ENCODE results near the gene SPRED2.
"Not testable (repeated sequence)": the region's sequence is repeated elsewhere in the genome, so short reads cannot be mapped to it uniquely, and the experiment has no call there.

Gene SPRED2

DNA sequence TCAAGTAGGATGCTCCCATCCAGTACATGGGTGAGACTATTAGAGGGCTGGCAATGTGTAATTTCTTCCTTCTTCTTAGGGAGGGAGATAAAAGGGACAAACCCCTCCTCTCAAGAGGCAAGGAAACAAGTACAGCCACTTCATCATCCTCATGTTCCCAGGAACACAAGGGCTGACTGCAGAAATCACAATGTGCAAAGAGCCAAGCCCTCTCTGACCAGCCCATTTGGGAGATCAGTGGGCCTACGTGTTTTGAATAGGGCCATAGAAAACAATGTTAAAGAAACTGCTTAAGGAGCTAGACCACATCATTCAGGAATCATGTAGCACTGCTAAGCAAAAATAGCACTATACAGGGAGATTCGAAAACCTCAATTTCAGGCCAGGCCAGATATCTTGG lies 107.3 kb downstream of the SPRED2 start:
- Mint-ChIP-seq H3K36me3 (ENCODE audit: low read depth) (peaks cover 2% of the 10 kb centered on the region), H3K4me3 (no peak overlapping the region), H3K27me3 (ENCODE audit: low read depth) (no peaks in the 10 kb centered on the region), H3K4me1 (ENCODE audit: low read depth) (peaks cover 4% of the 10 kb centered on the region), H3K27ac (no peak overlapping the region), H3K9me3 (no peaks in the 10 kb centered on the region)

DNA sequence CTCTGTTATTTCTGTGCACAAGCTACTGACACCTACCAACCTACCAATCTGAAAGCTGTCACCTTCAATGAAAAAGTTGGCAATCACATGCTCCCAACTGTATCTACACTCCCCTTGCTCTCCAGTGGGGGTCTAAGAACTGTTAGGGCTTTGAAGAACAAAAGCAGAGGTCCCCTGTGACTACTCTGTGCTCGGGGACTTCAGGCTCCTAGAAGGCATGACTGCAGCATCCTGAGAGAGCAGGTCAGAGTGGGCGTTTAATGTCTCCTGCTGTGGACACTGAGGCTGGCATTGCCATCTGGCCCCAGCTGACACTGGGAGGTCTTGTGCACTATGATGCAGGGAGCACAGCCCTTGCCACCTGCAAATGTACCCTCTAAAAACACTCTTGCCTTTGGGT lies 111.5 kb downstream of the SPRED2 start:
- H3K4me3 Mint-ChIP-seq: no peak overlapping the region
- H3K36me3 Mint-ChIP-seq (ENCODE audit: low read depth): peaks cover 2% of the 10 kb centered on the region
- no peak overlapping the region for H3K27ac Mint-ChIP-seq
- no peaks in the 10 kb centered on the region for H3K9me3 Mint-ChIP-seq
- no peaks in the 10 kb centered on the region for H3K27me3 Mint-ChIP-seq (ENCODE audit: low read depth)
- peaks cover 6% of the 10 kb centered on the region for H3K4me1 Mint-ChIP-seq (ENCODE audit: low read depth)

DNA sequence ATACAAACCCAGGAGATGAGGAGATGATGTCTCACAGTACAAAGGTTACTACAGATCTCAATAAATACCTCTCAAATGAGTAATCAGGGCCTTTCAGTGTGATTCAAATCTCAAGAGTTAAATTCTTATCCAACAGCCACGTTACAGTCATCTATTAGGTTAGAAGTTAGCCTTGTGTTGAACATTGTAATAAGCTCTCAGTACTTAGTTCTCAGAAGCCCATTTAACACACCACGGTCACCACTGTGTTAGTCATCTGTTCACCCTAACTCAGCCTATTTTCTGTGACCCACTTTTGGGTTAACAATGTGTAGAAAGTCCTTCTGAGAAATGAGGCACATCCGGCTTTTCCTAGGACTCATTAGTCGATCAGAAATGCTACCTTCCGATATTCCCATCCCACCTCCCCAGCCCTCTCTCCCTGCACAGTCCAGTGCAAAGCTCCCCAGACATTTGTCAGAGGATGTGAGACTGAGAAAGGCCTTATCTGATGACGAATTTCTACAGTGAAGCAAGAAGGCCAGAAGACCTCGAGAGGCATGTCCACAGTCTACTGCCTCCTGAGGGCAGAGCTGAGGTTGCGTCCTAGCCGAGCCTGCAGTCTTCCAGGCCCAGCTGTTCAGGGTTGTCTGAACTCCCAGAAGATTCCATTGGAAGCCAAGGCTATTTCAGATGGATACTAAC lies 112.2 kb downstream of the SPRED2 start:
- Mint-ChIP-seq H3K27me3 (ENCODE audit: low read depth) (no peaks in the 10 kb centered on the region), H3K27ac (peak overlapping the region; percentile 9), H3K9me3 (no peaks in the 10 kb centered on the region), H3K36me3 (ENCODE audit: low read depth) (peaks cover 1% of the 10 kb centered on the region), H3K4me1 (ENCODE audit: low read depth) (peaks cover 6% of the 10 kb centered on the region), H3K4me3 (no peak overlapping the region)

DNA sequence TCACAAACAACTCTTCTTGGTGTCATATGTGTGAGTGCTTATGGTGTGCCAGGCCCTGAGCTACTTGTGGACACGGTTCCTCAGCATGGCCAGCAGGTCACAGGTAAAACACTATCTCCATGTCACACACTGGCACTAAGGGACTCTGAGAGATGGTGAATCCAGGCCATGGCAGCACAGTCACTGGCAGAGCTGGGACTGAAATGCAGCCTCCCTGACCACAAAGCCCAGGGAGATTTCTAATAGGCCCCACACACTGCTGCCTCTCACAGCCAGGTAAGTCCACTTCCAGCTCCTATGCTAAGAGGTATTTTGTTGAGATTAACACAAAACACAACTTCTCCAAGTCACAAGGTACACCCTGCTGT lies 112.7 kb downstream of the SPRED2 start:
- H3K4me1 Mint-ChIP-seq (ENCODE audit: low read depth): peaks cover 6% of the 10 kb centered on the region
- H3K4me3 Mint-ChIP-seq: no peak overlapping the region
- no peaks in the 10 kb centered on the region for H3K9me3 Mint-ChIP-seq
- H3K27ac Mint-ChIP-seq: no peak overlapping the region
- no peaks in the 10 kb centered on the region for H3K36me3 Mint-ChIP-seq (ENCODE audit: low read depth)
- H3K27me3 Mint-ChIP-seq (ENCODE audit: low read depth): no peaks in the 10 kb centered on the region

DNA sequence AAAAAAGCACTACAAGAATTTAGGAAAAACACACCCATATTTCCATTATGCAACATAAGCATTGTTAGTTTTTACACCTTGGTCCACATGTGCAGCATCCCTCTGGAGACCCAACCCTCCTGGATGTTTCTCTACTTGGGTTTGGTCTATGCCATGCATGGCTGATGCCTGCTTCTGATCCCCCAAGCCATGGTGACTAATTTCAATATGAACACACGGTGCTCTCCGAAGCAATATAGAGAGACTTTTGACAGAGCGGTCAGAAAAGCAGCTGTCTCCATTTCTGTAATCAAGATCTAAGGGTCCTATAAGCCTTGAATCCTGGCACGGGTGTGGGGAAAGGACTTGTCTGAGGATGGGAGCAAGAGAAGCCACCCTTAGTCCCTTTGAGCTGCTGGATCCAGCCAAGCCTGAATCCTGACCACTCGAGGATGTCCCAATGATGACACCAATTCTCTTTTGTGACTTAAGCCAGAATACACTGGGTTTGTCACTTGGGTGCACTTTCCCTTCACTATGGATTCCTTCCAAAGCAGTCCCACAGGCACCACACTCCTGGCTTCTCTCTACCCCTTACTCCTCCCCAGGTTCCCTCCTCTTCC lies 113.2 kb downstream of the SPRED2 start:
- Mint-ChIP-seq H3K4me1 (ENCODE audit: low read depth) (peaks cover 6% of the 10 kb centered on the region), H3K27me3 (ENCODE audit: low read depth) (no peaks in the 10 kb centered on the region), H3K9me3 (no peaks in the 10 kb centered on the region), H3K4me3 (no peak overlapping the region), H3K27ac (no peak overlapping the region), H3K36me3 (ENCODE audit: low read depth) (peaks cover 2% of the 10 kb centered on the region)

DNA sequence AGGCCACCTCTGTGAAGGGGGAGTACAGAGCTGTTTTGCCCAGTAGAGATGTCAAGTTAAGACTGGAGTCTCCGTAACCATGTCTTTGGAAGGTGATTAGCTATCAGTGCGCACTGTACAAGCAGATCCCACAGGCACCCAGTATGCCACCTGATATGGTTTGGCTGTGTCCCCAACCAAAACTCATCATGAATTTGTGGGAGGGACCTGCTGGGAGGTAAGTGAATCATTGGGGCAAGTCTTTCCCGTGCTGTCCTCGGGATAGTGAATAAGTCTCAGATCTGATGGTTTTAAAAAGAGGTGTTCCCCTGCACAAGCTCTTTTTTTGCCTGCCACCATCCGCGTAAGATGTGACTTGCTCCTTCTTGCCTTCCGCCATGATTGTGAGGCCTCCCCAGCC lies 114.6 kb downstream of the SPRED2 start:
- peaks cover 10% of the 10 kb centered on the region for H3K4me1 Mint-ChIP-seq (ENCODE audit: low read depth)
- no peak overlapping the region for H3K4me3 Mint-ChIP-seq
- no peaks in the 10 kb centered on the region for H3K27me3 Mint-ChIP-seq (ENCODE audit: low read depth)
- H3K27ac Mint-ChIP-seq: no peak overlapping the region
- no peaks in the 10 kb centered on the region for H3K9me3 Mint-ChIP-seq
- peaks cover 6% of the 10 kb centered on the region for H3K36me3 Mint-ChIP-seq (ENCODE audit: low read depth)

DNA sequence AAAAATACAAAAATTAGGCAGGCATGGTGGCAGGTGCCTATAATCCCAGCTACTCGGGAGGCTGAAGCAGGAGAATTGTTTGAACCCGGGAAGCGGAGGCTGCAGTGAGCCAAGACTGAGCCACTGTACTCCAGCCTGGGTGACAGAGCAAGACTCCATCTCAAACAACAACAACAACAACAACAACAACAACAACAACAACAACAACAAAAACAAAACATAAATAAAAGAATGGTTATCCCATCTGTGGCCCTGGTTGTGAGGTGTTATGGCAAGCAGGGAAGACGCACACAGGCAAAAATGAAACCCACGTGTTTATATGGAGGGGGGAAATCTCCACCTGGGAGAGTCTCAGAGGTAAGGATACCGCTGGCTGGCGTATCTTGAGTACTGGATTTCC lies 115.0 kb downstream of the SPRED2 start:
- not testable (repeated sequence) for H3K27ac Mint-ChIP-seq; H3K27me3 Mint-ChIP-seq (ENCODE audit: low read depth); H3K36me3 Mint-ChIP-seq (ENCODE audit: low read depth); H3K4me3 Mint-ChIP-seq; H3K9me3 Mint-ChIP-seq
- H3K4me1 Mint-ChIP-seq (ENCODE audit: low read depth): peaks cover 10% of the 10 kb centered on the region

DNA sequence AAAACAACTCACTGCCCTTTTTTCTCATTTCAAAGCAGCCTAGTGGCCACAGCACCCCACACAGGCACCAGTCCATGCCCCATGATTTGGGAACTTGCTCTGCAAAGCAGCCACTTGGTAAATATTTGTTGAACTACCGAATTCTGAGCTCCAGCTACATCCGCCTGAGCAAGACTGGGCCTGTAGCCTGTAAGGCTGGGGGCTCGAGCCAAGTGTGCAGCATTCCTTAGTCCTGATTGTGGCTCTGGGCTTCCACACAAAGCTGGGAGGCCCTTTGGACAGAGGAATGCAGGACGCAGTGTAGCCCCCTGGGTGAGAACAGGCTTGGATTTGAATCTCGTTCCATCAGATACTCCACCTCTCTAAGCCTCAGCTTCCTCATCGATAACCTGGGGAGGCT lies 116.3 kb downstream of the SPRED2 start:
- Mint-ChIP-seq H3K36me3 (ENCODE audit: low read depth) (peaks cover 7% of the 10 kb centered on the region), H3K4me3 (no peak overlapping the region), H3K4me1 (ENCODE audit: low read depth) (peaks cover 10% of the 10 kb centered on the region), H3K27me3 (ENCODE audit: low read depth) (no peaks in the 10 kb centered on the region), H3K27ac (no peak overlapping the region), H3K9me3 (no peaks in the 10 kb centered on the region)

DNA sequence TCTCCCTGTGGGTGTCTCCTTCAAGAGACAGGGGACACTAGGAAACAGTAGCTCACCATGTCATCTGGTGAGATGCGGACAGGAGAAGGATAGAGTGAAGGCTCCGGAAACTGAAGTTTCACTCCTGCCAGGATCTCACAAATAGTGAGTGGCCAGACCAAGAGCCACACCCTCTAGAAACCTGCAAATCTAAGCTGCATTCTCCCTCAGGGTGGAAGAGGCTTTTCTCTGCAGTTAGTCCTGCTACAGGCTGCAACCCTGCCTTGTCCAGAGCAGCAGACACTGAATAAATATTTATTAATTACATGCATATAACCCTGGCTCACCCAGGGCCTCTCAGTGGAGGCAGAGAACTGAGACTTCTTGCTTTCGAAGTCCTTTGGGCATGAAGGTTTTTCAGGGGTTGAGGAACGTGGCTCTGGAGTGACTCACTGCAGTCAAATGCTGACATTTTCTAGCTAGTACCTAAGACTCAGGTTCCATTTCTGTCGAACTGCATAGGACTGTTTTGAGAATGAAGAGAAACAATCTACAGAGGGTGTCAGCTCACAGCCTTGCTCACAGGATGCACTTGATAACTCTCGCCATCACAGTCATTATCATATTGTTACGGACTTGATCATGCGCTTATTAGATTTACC lies 117.5 kb downstream of the SPRED2 start:
- peaks cover 6% of the 10 kb centered on the region for H3K4me1 Mint-ChIP-seq (ENCODE audit: low read depth)
- H3K9me3 Mint-ChIP-seq: no peaks in the 10 kb centered on the region
- H3K4me3 Mint-ChIP-seq: no peak overlapping the region
- H3K36me3 Mint-ChIP-seq (ENCODE audit: low read depth): peaks cover 7% of the 10 kb centered on the region
- H3K27ac Mint-ChIP-seq: no peak overlapping the region
- no peaks in the 10 kb centered on the region for H3K27me3 Mint-ChIP-seq (ENCODE audit: low read depth)

DNA sequence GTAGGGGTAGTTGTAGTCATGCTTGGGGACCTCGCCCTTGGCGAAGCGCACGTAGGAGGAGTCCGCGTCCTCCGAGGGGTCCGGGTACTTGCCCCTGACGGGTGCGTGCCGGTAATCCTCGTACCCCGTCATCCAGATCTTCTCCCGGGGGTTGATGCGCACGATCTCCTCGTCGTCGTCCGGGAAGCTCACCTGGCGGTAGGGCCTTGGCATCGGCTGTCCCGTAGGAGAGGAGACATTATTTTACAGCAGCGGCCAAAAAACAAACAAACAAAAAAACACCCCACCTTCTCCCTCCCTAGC lies 118.5 kb downstream of the SPRED2 start:
- Mint-ChIP-seq H3K9me3 (no peaks in the 10 kb centered on the region), H3K27me3 (ENCODE audit: low read depth) (no peaks in the 10 kb centered on the region), H3K4me1 (ENCODE audit: low read depth) (peaks cover 6% of the 10 kb centered on the region), H3K27ac (no peak overlapping the region), H3K4me3 (no peak overlapping the region), H3K36me3 (ENCODE audit: low read depth) (peaks cover 7% of the 10 kb centered on the region)

DNA sequence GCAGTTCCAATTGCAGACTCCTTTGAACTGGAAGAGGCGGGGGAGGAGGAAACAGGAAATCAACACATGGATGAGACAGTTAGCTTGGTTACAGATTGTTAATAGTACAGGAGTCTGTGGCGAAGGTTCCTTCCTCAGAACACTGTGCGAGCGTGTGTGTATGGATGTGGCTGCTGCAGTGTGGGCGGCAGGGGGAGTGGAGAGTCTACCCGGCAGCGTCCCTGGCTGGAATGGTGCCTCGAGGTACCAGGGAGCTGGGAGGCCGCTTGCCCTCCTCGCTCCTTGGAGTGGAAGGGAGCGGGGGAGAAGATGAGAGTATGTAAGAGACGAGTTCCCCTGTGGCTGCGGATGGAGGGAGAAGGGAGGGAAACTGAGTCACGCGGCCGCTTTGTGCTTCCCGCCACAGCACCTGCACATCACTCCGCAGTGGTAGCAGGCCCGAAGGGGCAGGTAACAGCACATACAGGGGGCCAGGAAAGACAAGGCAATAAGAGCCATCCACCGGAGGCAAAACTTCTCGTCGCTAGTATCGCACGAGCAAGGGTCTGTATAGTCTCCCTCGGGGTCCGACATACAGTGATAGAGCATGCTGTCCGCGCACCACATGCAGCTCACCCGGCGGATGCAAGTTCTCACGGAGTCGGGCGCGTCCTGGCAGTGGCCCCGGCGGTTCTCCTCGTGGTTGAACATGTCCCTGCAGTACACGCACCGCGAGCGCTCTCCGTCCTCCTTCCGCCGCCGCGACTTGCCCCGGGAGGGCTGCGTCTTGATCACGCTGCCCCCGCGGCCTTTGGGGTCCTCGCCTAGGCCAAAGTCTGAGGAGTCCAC lies 119.1 kb downstream of the SPRED2 start:
- Mint-ChIP-seq H3K36me3 (ENCODE audit: low read depth) (peaks cover 7% of the 10 kb centered on the region), H3K27me3 (ENCODE audit: low read depth) (no peaks in the 10 kb centered on the region), H3K9me3 (no peaks in the 10 kb centered on the region), H3K4me3 (no peak overlapping the region), H3K27ac (no peak overlapping the region), H3K4me1 (ENCODE audit: low read depth) (peaks cover 6% of the 10 kb centered on the region)

DNA sequence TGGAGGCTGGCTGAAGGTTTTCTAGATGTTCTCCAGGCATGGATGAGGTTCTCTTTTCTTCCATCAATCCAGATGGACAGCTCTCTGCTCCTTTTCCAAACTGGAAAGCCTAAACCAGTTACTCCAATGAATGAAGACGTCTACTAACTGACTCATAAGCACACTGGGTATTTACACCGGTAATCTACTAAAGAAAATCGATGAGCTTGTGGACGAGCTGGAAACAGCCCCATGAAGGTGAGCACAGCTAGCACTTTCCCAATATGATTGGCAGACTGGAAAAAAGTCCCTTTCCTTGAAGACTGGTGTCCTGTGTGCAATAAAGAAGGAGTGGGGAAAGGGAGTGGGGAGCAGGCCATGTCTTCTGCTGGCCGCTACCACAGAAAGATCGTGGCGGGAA lies 120.8 kb downstream of the SPRED2 start:
- Mint-ChIP-seq H3K4me1 (ENCODE audit: low read depth) (peaks cover 5% of the 10 kb centered on the region), H3K36me3 (ENCODE audit: low read depth) (peaks cover 7% of the 10 kb centered on the region)

DNA sequence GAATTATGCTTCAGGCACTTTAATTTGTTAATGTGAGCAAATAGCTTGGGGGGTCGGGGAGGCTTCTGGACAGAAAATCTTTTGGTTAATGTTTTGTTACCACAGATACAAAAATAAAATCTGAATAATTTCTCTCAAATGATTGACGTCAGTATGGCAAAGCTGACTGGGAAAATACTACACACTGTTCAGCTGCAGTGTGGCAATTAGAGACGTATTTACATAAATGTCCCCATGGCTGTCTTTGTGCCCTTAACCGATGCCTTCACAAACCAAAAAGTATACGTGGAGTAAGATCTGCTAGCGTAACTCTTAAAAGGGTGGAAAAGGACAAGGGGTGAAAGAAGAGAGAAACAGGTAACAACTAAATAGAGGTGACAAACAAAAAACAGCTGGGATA lies 121.3 kb downstream of the SPRED2 start:
- Mint-ChIP-seq H3K9me3 (no peaks in the 10 kb centered on the region), H3K36me3 (ENCODE audit: low read depth) (peaks cover 7% of the 10 kb centered on the region), H3K4me1 (ENCODE audit: low read depth) (peaks cover 4% of the 10 kb centered on the region), H3K4me3 (no peak overlapping the region), H3K27ac (no peak overlapping the region), H3K27me3 (ENCODE audit: low read depth) (peaks cover 3% of the 10 kb centered on the region)

More for the DNA sequence above, 120.8 kb downstream of the SPRED2 start:
- no peak overlapping the region for H3K4me3 Mint-ChIP-seq
- peaks cover 3% of the 10 kb centered on the region for H3K27me3 Mint-ChIP-seq (ENCODE audit: low read depth)
- no peaks in the 10 kb centered on the region for H3K9me3 Mint-ChIP-seq
- no peak overlapping the region for H3K27ac Mint-ChIP-seq

DNA sequence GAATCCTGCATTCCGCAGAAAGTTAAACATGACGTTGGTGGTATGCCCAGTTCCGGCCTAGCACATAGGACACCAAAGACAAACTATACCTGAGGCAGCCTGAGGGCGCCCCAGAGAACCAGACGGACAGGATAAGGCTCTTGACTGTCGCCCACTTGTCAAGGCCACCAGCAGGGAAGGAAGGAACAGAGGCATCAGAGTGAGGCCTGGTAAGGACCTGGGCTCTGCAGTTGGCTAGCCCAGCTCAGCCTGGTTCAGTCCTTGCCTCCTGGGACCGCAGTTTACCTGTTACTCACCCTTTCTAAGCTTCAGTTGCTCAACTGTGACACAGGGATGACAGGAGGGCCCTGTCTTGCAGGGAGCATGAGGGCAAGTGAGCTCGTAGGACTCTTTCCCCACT lies 122.7 kb downstream of the SPRED2 start:
- no peaks in the 10 kb centered on the region for H3K9me3 Mint-ChIP-seq
- H3K36me3 Mint-ChIP-seq (ENCODE audit: low read depth): peaks cover 7% of the 10 kb centered on the region
- no peak overlapping the region for H3K27ac Mint-ChIP-seq
- H3K27me3 Mint-ChIP-seq (ENCODE audit: low read depth): peaks cover 3% of the 10 kb centered on the region
- peaks cover 4% of the 10 kb centered on the region for H3K4me1 Mint-ChIP-seq (ENCODE audit: low read depth)
- H3K4me3 Mint-ChIP-seq: no peak overlapping the region

DNA sequence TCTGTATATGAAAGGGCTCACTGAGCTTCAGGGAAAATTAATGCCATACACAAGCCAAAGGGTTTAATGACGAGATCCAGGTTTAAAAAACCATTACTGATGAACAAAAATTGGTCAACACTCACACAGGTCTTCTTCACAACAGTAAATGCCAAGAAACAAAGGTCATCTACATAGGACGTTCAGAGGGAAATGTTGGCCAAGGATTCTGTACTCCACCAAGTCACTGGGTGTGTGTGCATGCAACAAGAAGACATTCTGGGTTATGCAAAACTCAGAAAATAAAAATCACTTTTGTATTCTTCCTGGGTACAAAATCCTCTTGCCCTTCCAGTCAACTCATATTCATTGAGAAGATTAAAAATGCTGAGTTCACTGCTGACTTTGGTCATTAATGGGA lies 126.5 kb downstream of the SPRED2 start:
- Mint-ChIP-seq H3K4me3 (no peak overlapping the region), H3K4me1 (ENCODE audit: low read depth) (peaks cover 19% of the 10 kb centered on the region), H3K27me3 (ENCODE audit: low read depth) (peaks cover 33% of the 10 kb centered on the region), H3K27ac (no peak overlapping the region), H3K9me3 (no peaks in the 10 kb centered on the region), H3K36me3 (ENCODE audit: low read depth) (no peaks in the 10 kb centered on the region)

Measured in T-helper 1 cell treated with Interleukin-12 subunit alpha and Interleukin-12 subunit beta and Interleukin-4 antibody, amounts not matched to agents 30 μg/mL and 1 μg/mL, for 36 hours (primary cell).